Measurements from ENCODE around the gene TGFB2. TPM values are rescaled to one million over a fixed set of nuclear protein-coding genes. Genes with fewer than 3 reads are reported as not detected.

The TGFB2 gene
- total RNA-seq, 1 experiment from 2014 or later = 21.8 TPM

- no peak for DNase-seq (ENCODE audit: low read depth)
- in situ Hi-C loops (cut with HindIII; ENCODE audit: low pct_unique_long_range_greater_than_20kb, low sequenced_read_pairs) = no loop called here
These were observed 57.1 kb downstream of the TGFB2 start for GRCh38 chr1:218401998-218402785.

DNA sequence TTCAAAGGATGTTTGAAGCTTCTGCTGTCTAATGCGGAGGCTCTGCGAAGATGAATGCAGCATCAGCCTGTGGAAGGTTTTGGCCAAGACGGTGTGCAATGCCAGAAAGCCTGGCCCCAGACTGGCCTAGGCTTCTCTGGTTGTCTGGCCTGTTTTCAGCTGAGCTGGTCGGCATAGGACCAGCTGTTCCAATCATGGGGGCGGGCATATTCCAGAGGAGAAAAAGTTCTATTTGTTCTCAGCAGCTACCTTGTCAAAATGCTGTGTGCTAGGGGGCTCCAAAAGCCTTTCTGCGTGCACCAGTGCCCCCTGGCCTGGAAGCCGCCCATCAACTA lies 57.6 kb downstream of the TGFB2 start:
- DNase-seq (ENCODE audit: low read depth) = no peak

DNA sequence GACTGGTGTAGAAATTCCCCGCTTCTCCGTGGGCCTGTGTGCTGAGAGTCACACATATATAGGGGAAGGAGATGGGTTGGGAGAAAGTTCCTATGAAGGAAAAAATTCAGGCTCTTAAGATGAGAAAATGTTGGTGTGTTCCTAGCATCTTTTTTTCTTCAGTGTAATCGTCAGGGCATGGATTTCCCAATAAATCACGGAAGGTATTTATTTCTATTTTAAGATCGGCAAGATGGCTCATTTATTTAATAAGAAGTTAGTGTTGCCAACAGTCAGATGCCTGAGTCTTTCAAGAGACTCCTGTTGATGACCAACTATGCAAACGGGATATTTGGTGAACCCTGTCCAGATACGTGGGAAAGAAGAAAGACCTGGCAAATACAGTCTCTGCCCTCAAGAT lies 58.2 kb downstream of the TGFB2 start:
- DNase-seq (ENCODE audit: low read depth) = no peak
- in situ Hi-C loops (cut with HindIII; ENCODE audit: low pct_unique_long_range_greater_than_20kb, low sequenced_read_pairs) = no loop called here

More for the DNA sequence above, 57.6 kb downstream of the TGFB2 start:
- in situ Hi-C loops (cut with HindIII; ENCODE audit: low pct_unique_long_range_greater_than_20kb, low sequenced_read_pairs) = no loop called here

DNA sequence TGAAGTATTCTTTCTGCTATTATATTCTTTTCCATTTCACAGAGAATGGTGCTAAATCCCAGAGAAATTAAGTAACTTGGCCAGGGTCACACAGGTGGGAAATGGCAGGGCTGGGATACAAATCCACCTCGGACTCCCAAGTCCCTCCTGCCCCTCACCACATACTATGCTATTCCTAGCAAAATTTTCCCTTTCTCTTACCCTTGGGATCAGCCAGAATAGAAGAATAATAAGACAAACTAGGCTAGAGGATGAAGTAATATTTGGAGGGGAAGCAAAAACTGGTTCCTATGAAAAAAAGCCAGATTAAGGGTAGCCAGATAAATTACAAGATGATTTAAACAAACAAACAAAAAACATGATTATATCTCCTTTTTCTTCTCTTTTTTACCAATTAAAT lies 62.5 kb downstream of the TGFB2 start:
- in situ Hi-C loops (cut with HindIII; ENCODE audit: low pct_unique_long_range_greater_than_20kb, low sequenced_read_pairs) = no loop called here

GRCh38 chr1:218408135-218408534 lies 63.0 kb downstream of the TGFB2 start:
- no peak for DNase-seq (ENCODE audit: low read depth)
- in situ Hi-C loops (cut with HindIII; ENCODE audit: low pct_unique_long_range_greater_than_20kb, low sequenced_read_pairs) = no loop called here

More for the DNA sequence above, 62.5 kb downstream of the TGFB2 start:
- DNase-seq (ENCODE audit: low read depth) = no peak

DNA sequence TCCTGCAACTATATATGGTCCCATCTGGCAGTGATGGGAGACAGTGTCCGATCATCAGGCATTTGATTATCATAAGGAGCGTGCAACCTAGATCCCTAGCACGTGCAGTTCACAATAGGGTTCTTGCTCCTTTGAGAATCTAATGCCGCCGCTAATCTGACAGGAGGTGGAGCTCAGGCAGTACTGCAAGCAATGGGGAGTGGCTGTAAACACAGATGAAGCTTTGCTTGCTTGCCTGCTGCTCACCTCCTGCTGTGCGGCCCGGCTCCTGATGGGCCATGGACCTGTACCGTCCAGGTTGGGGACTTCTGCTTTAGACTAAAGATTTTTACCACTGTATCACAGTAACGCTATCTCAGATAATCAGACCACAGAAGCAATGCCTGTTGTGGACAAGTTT lies 63.8 kb downstream of the TGFB2 start:
- in situ Hi-C loops (cut with HindIII; ENCODE audit: low pct_unique_long_range_greater_than_20kb, low sequenced_read_pairs) = no loop called here
- no peak for DNase-seq (ENCODE audit: low read depth)

- DNase-seq (ENCODE audit: low read depth) = no peak
- in situ Hi-C loops (cut with HindIII; ENCODE audit: low pct_unique_long_range_greater_than_20kb, low sequenced_read_pairs) = no loop called here
These were observed 64.9 kb downstream of the TGFB2 start for GRCh38 chr1:218409946-218410510.

DNA sequence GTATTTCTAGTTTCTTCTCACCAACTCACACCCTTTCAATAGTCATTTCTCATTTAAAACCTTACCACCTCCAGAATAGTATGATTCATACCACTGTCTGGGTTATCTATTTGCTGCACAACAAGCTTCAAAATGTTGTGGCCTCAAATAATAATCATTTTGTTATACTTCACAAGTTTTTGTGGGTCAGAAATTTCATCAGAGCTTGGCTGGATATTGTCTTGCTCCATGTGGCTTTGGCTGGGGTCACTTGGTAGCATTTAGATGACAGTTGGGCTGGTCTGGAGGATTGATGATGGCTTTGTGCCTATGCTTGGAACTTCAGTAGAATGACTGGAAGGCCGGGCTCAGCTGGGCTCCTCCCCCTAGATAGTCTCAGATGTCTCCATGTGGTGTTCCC lies 66.0 kb downstream of the TGFB2 start:
- in situ Hi-C loops (cut with HindIII; ENCODE audit: low pct_unique_long_range_greater_than_20kb, low sequenced_read_pairs) = no loop called here

DNA sequence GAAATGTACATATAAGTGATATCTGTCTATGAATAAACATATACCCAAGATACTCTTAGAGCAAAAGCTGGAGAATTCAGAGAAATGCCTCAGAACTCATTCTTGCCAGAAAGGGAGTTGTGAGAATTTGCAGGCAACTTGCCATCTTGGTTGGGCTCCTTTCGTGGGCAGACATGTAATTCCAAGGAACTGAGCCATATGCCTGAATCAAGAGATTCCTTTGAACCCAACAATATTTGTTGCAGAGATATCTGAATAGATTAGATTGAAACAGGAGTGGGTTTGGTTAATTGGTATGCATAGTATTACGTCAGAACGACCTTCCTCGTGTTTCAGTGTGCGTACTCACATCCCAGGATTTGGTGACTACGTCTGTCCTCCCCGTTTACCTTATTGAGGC lies 67.0 kb downstream of the TGFB2 start:
- DNase-seq (ENCODE audit: low read depth) = no peak
- in situ Hi-C loops (cut with HindIII; ENCODE audit: low pct_unique_long_range_greater_than_20kb, low sequenced_read_pairs) = no loop called here

More for the DNA sequence above, 66.0 kb downstream of the TGFB2 start:
- DNase-seq (ENCODE audit: low read depth) = no peak

DNA sequence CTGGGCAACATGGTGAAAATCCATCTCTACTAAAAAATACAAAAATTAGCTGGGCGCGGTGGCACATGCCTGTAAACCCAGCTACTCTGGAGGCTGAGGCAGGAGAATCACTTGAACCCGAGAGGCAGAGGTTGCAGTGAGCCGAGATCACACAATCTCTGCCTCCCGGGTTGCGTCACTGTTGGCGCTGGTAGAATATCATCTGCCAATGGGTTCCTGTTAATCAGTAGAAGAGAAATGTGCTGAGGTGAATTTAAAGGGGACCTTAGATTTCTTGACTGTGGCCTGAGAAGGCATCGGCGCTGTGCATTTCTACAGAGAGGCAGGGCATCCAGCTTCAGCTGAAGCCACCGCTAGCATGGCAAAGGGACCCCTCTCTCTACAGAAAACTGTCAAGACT lies 68.0 kb downstream of the TGFB2 start:
- in situ Hi-C loops (cut with HindIII; ENCODE audit: low pct_unique_long_range_greater_than_20kb, low sequenced_read_pairs) = no loop called here
- DNase-seq (ENCODE audit: low read depth) = no peak

DNA sequence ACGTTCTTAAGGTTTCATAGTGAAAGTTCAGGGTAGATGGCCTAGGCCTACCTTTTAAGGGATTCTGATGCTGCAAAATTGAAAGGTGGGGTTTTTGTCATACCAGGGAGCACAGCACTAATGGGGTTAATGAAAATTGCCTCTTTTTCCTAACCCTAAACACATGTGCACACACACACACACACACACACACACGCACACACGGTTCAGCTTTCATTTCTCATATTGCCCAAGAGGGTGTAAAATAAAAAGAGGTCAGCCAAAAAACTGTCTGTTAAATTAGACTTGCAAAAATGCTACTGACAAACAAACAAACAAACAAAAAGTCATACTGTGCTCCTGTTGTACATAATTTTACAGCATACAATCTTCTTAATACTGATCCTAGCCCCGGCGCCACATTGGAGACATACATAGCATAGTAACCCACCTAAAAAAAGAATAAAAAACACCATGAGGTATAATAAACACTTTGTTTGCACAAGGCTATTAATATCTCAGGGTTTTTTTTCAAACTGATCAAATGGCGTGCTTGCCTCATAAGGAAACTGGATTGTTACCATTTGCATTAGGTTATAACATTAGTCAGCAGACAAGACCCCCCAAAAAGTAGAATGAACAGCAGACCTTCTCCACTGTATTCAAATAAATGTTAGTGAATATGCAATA lies 69.1 kb downstream of the TGFB2 start:
- in situ Hi-C loops (cut with HindIII; ENCODE audit: low pct_unique_long_range_greater_than_20kb, low sequenced_read_pairs) = no loop called here
- DNase-seq (ENCODE audit: low read depth) = no peak

GRCh38 chr1:218415726-218416125 lies 70.6 kb downstream of the TGFB2 start:
- DNase-seq (ENCODE audit: low read depth) = no peak
- in situ Hi-C loops (cut with HindIII; ENCODE audit: low pct_unique_long_range_greater_than_20kb, low sequenced_read_pairs) = no loop called here

DNA sequence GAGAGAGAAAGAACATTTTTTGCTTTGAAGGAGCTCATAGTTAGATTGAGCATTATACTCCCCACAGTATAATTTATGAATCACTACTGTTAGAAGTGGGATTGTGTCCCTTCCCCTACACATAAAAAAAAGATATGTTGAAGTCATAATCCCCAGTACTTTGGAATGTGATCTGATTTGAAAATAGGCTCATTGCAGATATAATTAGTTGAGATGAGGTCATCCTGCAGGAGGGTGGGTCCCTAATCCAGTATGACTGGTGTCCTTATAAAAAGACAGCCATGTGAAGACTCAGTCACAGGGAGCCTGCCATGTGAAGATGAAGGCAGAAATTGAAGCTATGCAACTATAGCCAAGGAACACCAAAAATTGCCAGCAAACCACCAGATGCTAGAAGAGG lies 76.4 kb downstream of the TGFB2 start:
- DNase-seq (ENCODE audit: low read depth) = no peak

GRCh38 chr1:218424502-218424901 lies 79.4 kb downstream of the TGFB2 start:
- DNase-seq (ENCODE audit: low read depth) = no peak

More for the DNA sequence above, 76.4 kb downstream of the TGFB2 start:
- in situ Hi-C loops (cut with HindIII; ENCODE audit: low pct_unique_long_range_greater_than_20kb, low sequenced_read_pairs) = no loop called here

DNA sequence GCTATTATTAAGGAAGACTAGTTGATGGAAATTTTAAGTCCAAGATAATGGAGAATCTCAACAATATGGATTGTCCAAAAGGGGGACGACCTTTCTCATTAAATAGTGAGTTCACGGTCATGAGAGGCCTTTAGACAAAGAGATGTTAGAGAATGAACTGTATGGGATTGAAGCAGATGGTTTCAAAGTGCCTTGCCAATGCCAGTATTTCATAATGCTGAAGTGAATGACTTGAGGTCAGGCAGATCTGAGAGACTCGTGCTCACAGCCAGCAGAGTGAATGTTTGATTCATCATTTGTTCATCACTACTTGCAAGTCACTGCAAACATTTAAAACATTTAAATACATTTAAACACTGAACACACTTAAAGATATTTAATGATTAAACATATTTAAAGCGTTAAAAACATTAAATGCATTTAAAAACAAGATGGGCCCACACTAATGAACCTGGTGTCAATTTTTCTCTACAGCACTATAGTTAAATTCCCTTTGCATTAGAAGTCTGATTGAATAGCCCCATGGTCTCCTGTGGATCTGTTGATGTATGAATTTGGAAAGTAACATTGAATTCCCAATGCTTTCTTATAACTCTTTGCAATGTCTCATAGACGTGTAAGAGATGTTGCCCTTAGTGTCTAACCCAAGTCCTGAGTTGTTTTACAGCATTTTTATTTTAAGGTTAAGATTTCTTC lies 80.7 kb downstream of the TGFB2 start:
- in situ Hi-C loops (cut with HindIII; ENCODE audit: low pct_unique_long_range_greater_than_20kb, low sequenced_read_pairs) = no loop called here
- DNase-seq (ENCODE audit: low read depth) = no peak

More at GRCh38 chr1:218424502-218424901, 79.4 kb downstream of the TGFB2 start:
- in situ Hi-C loops (cut with HindIII; ENCODE audit: low pct_unique_long_range_greater_than_20kb, low sequenced_read_pairs) = no loop called here

DNA sequence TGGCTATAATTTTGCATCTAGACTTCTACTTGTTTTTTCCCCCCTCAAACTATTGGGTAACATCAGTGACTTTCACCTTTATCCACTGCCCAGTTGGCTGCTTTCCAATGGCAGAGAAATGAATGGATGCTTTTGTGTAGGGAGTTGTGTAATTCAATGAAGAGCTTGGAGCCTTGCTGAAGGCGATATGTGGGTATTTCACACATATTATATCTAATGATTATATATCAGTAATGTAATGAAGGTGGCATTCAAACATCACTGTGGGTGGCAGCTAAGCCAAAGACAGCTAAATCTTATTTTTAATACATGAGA lies 81.2 kb downstream of the TGFB2 start:
- in situ Hi-C loops (cut with HindIII; ENCODE audit: low pct_unique_long_range_greater_than_20kb, low sequenced_read_pairs) = no loop called here
- no peak for DNase-seq (ENCODE audit: low read depth)

- no peak for DNase-seq (ENCODE audit: low read depth)
- in situ Hi-C loops (cut with HindIII; ENCODE audit: low pct_unique_long_range_greater_than_20kb, low sequenced_read_pairs) = no loop called here
These were observed 84.2 kb downstream of the TGFB2 start for GRCh38 chr1:218429301-218429700.

GRCh38 chr1:218430346-218430745 lies 85.2 kb downstream of the TGFB2 start:
- DNase-seq (ENCODE audit: low read depth) = no peak
- in situ Hi-C loops (cut with HindIII; ENCODE audit: low pct_unique_long_range_greater_than_20kb, low sequenced_read_pairs) = no loop called here

- no peak for DNase-seq (ENCODE audit: low read depth)
- in situ Hi-C loops (cut with HindIII; ENCODE audit: low pct_unique_long_range_greater_than_20kb, low sequenced_read_pairs) = no loop called here
These were observed 85.7 kb downstream of the TGFB2 start for GRCh38 chr1:218430822-218431221.
